HCT116 (cell line): ENCODE data around the gene OR10G6. TPM values are rescaled to one million over a fixed set of nuclear protein-coding genes. Genes with fewer than 3 reads are reported as not detected.
"Not testable (repeated sequence)": the region's sequence is repeated elsewhere in the genome, so short reads cannot be mapped to it uniquely, and the experiment has no call there.

Source experiments
- ATAC-seq: fragments of 200-7000 bp; cut with Tn5 transposase; 2 replicates; pipeline ENCODE4 v1.9.1; 2020; ENCODE audit warnings: mild to moderate bottlenecking, moderate library complexity
- BruUV-seq: library from RNA; stranded (reverse); fragments of 400-500 nt; replicated peaks from 2 replicates; lab custom pipeline; 2021; lab: Mats Ljungman, UMichigan
- CTCF ChIA-PET: fragments of 300-600 bp; sonication (Branson Sonifier 250); formaldehyde crosslinking; loops from one replicate; lab custom pipeline; 2021; ENCODE audit warnings: antibody characterized with exemption; lab: Charles Lee
- POLR2A ChIA-PET: fragments of 300-600, 350-600 bp; sonication (Branson Sonifier 250); formaldehyde crosslinking; loops from one replicate; lab custom pipeline; 2021; ENCODE audit warnings: antibody characterized with exemption; lab: Charles Lee
- RAD21 ChIA-PET, 2 experiments: fragments of 300-600 bp; sonication (Branson Sonifier 250); formaldehyde crosslinking; loops; one replicate each; lab custom pipeline; 2023; ENCODE audit warnings: low total read pairs in 2 of 2; ENCODE audit not compliant: uncharacterized antibody in 2 of 2, unreplicated experiment in 2 of 2, low non-redundant PET in 1 of 2; lab: Charles Lee
- DNase-seq: peaks from one replicate; pipeline ENCODE4 v3.0.0-alpha.2; 2010; ENCODE audit warnings: low read depth, low spot score
- H2AFZ ChIP-seq: fragments of 200-600 bp; shearing (Covaris generic), sonication (generic); 2 replicates; pipeline ENCODE4 v1.6.1; 2017; ENCODE audit warnings: low read depth, mixed run types, mixed read lengths, antibody characterized with exemption, low read length; ENCODE audit not compliant: poor library complexity, severe bottlenecking
- H3K27ac ChIP-seq: 2 replicates; pipeline ENCODE4 v1.5.1; 2012; ENCODE audit warnings: low read depth, low read length
- H3K27me3 ChIP-seq: fragments of 200-600 bp; sonication (generic); 2 replicates; pipeline ENCODE4 v1.6.1; 2016; ENCODE audit warnings: mixed run types, low read length, mixed read lengths; ENCODE audit not compliant: insufficient read depth
- H3K36me3 ChIP-seq, 2 experiments: fragments of 200-500 bp in 1 of 2; fragments of 200-600 bp in 1 of 2; sonication (Bioruptor generic) in 1 of 2; sonication (generic) in 1 of 2; 2 replicates each; pipeline versions ENCODE4 v1.5.1 to v1.6.1; 2014 to 2016; ENCODE audit warnings: low read length in 2 of 2, inconsistent platforms in 1 of 2, mixed read lengths in 1 of 2, mixed run types in 1 of 2; ENCODE audit not compliant: insufficient read depth in 2 of 2, control insufficient read depth in 1 of 2
- H3K4me1 ChIP-seq, 2 experiments: fragments of 200-600 bp in 1 of 2; sonication (generic) in 1 of 2; 2 replicates each; pipeline versions ENCODE4 v1.5.1 to v1.6.1; 2012 to 2017; ENCODE audit warnings: low read length in 2 of 2, inconsistent platforms in 1 of 2, mild to moderate bottlenecking in 1 of 2, mixed read lengths in 1 of 2, mixed run types in 1 of 2, moderate library complexity in 1 of 2; ENCODE audit not compliant: insufficient read depth in 2 of 2, control insufficient read depth in 1 of 2
- H3K4me2 ChIP-seq: fragments of 200-600 bp; sonication (generic); 2 replicates; pipeline ENCODE4 v1.6.1; 2017; ENCODE audit warnings: mixed run types, low read length, mixed read lengths
- H3K4me3 ChIP-seq, 2 experiments: fragments of 200-600 bp in 1 of 2; sonication (generic) in 1 of 2; replicated peaks in 1 of 2; 2 replicates each; pipeline ENCODE4 v1.5.1; 2011 to 2016; ENCODE audit warnings: low read length in 2 of 2, control low read depth in 1 of 2, low read depth in 1 of 2, mild to moderate bottlenecking in 1 of 2, mixed read lengths in 1 of 2, mixed run types in 1 of 2
- H3K79me2 ChIP-seq: fragments of 200-600 bp; sonication (generic); 2 replicates; pipeline ENCODE4 v1.6.1; 2017; ENCODE audit warnings: mild to moderate bottlenecking, mixed run types, low read length, moderate library complexity, mixed read lengths; ENCODE audit not compliant: insufficient read depth
- H3K9ac ChIP-seq: fragments of 200-600 bp; sonication (generic); 2 replicates; pipeline ENCODE4 v1.6.1; 2016; ENCODE audit warnings: low read length, mixed read lengths
- H3K9me2 ChIP-seq: fragments of 200-600 bp; sonication (generic), shearing (Covaris generic); 2 replicates; pipeline ENCODE4 v1.6.1; 2017; ENCODE audit warnings: mixed run types, mild to moderate bottlenecking, moderate library complexity; ENCODE audit not compliant: insufficient read depth
- H3K9me3 ChIP-seq, 2 experiments: fragments of 200-500 bp in 1 of 2; fragments of 200-600 bp in 1 of 2; sonication (Bioruptor generic) in 1 of 2; sonication (generic) in 1 of 2; 2 replicates each; pipeline ENCODE4 v1.6.1; 2014 to 2017; ENCODE audit warnings: low read length in 2 of 2, mixed read lengths in 2 of 2, inconsistent platforms in 1 of 2, low read depth in 1 of 2, mild to moderate bottlenecking in 1 of 2, mixed run types in 1 of 2, moderate library complexity in 1 of 2; ENCODE audit not compliant: control insufficient read depth in 1 of 2, insufficient read depth in 1 of 2
- H4K20me1 ChIP-seq: fragments of 200-600 bp; sonication (generic), shearing (Covaris generic); 2 replicates; pipeline ENCODE4 v1.6.1; 2017; ENCODE audit warnings: mixed run types, mild to moderate bottlenecking, moderate library complexity; ENCODE audit not compliant: insufficient read depth
- EGR1 ChIP-seq: IDR thresholded peaks from 2 replicates; pipeline ENCODE4 v1.6.1; 2012; ENCODE audit warnings: low read depth
- ELF1 ChIP-seq: IDR thresholded peaks from 2 replicates; pipeline ENCODE4 v1.6.1; 2012; ENCODE audit warnings: low read depth, borderline replicate concordance
- EZH2 ChIP-seq: fragments of 200-600 bp; sonication (generic); IDR thresholded peaks from 2 replicates; pipeline ENCODE4 v1.6.1; 2017; ENCODE audit warnings: antibody characterized with exemption, mixed run types
- EZH2phosphoT487 ChIP-seq: fragments of 200-600 bp; IDR thresholded peaks from 2 replicates; pipeline ENCODE4 v1.6.1; 2018; ENCODE audit warnings: antibody characterized with exemption, borderline replicate concordance
- FOSL1 ChIP-seq: IDR thresholded peaks from 2 replicates; pipeline ENCODE4 v1.6.1; 2012; ENCODE audit warnings: low read depth
- JUND ChIP-seq: IDR thresholded peaks from 2 replicates; pipeline ENCODE4 v1.6.1; 2012
- SIN3A ChIP-seq: IDR thresholded peaks from 2 replicates; pipeline ENCODE4 v1.6.1; 2012; ENCODE audit warnings: low read depth
- TCF7L2 ChIP-seq: IDR thresholded peaks from 2 replicates; pipeline ENCODE4 v1.7.0; 2011; ENCODE audit warnings: borderline replicate concordance, inconsistent platforms; ENCODE audit not compliant: insufficient read depth, insufficient read length; ENCODE audit errors: extremely low read depth
- ZFX ChIP-seq: fragments of 450-650 bp; IDR thresholded peaks from 2 replicates; pipeline ENCODE4 v1.6.1; 2017
- ZNF274 ChIP-seq: fragments of 200-500 bp; sonication (Bioruptor generic); IDR thresholded peaks from 2 replicates; pipeline ENCODE4 v1.6.1; 2014; ENCODE audit warnings: mild to moderate bottlenecking, low read depth, low read length, inconsistent platforms
- intact Hi-C: fragments of 100-400 bp; cut with micrococcal nuclease; formaldehyde crosslinking; loops from 2 replicates; pipeline ENCODE4 v1.10.0; 2022
- total RNA-seq: library from RNA; stranded (reverse); gene quantifications from one replicate; pipeline ENCODE4 v1.2.1, GENCODE V29; 2021; ENCODE audit not compliant: unreplicated experiment
- TF ChIP-seq, protein P1 (sequence below), 3 experiments: fragments of 200-600 bp in 1 of 3; sonication (generic) in 1 of 3; IDR thresholded peaks in 2 of 3; conservative IDR thresholded peaks in 1 of 3; 2 replicates each; pipeline ENCODE4 v1.5.1; 2012 to 2017; ENCODE audit warnings: low read depth in 2 of 3, low read length in 2 of 3, antibody characterized with exemption in 1 of 3, borderline replicate concordance in 1 of 3, control low read depth in 1 of 3, mild to moderate bottlenecking in 1 of 3, mixed read lengths in 1 of 3, mixed run types in 1 of 3, moderate library complexity in 1 of 3; ENCODE audit not compliant: insufficient read depth in 1 of 3
- TF ChIP-seq, protein P2 (sequence below): IDR thresholded peaks from 2 replicates; pipeline ENCODE4 v1.6.1; 2012; ENCODE audit warnings: low read depth
- TF ChIP-seq, protein P3 (sequence below): IDR thresholded peaks from 2 replicates; pipeline ENCODE4 v1.6.1; 2011; ENCODE audit warnings: mild to moderate bottlenecking, low read length, moderate library complexity; ENCODE audit not compliant: insufficient replicate concordance; ENCODE audit errors: extremely low read depth

OR10G6 gene
- total RNA-seq, 1 experiment from 2014 or later, result not detected

DNA sequence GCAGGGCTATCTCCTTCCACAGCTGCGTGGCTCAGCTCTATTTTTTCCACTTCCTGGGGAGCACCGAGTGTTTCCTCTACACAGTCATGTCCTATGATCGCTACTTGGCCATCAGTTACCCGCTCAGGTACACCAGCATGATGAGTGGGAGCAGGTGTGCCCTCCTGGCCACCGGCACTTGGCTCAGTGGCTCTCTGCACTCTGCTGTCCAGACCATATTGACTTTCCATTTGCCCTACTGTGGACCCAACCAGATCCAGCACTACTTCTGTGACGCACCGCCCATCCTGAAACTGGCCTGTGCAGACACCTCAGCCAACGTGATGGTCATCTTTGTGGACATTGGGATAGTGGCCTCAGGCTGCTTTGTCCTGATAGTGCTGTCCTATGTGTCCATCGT, 20.9 kb upstream of the OR10G6 start:
- BruUV-seq, H3K9me2 ChIP-seq, H3K4me2 ChIP-seq, POLR2A ChIA-PET, H3K9me3 ChIP-seq, DNase-seq, CTCF ChIA-PET, RAD21 ChIA-PET, H2AFZ ChIP-seq, H3K9ac ChIP-seq, H4K20me1 ChIP-seq, ATAC-seq, H3K4me1 ChIP-seq, intact Hi-C loops, H3K4me3 ChIP-seq, H3K79me2 ChIP-seq, H3K36me3 ChIP-seq, H3K27ac ChIP-seq: not testable (repeated sequence)
- peaks cover 19% of the 10 kb centered on the region for H3K27me3 ChIP-seq

DNA sequence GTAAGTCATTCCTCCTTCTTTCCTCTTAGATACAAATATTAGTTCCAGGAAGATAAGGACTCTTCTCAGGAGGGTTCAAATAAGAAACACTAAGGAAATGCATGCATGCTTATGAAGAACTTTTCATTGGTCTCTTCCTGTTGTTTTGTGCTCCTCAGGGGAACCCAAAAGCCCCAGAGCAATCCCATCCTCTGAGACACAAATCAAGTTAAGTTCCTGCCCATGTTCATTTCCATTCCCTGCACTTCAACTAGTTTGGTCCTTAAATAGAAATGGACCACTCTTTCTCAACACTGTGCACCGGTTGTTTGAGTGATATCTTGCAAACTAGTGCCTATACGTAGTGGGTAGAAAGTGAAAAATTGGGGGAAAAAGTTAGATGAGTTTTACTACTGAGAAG, 17.7 kb upstream of the OR10G6 start, which contains the start of gene OR10G4:
Gene OR10G4 (plus strand): TSS at position 301 of the 400 bp plus-strand sequence. CDS start 2,578 bp downstream, outside the sequence.
- CTCF ChIA-PET, result no interaction called here
- Histone ChIP-seq H3K9me3 (no peaks in the 10 kb centered on the region), H3K27ac (no peak within 1 kb of the TSS), H3K4me1 (no peaks in the 10 kb centered on the region), H3K79me2 (no peaks in the 10 kb centered on the region), H3K4me2 (no peak within 1 kb of the TSS), H4K20me1 (no peaks in the 10 kb centered on the region; the same call in 1 of the 2 replicates), H3K4me3 (no peak within 1 kb of the TSS), H3K36me3 (no peaks in the 10 kb centered on the region; a peak in 1 of 4 replicates), H3K9me2 (no peaks in the 10 kb centered on the region), H3K9ac (no peak within 1 kb of the TSS), H2AFZ (no peak within 1 kb of the TSS), H3K27me3 (peaks cover 19% of the 10 kb centered on the region)
- DNase-seq (no peak), ATAC-seq (no peak)
- RAD21 ChIA-PET, result no interaction called here
- POLR2A ChIA-PET, result no interaction called here
- intact Hi-C loops, result no loop called here
- no TSS peak for BruUV-seq
- TF ChIP-seq, protein P1, sequence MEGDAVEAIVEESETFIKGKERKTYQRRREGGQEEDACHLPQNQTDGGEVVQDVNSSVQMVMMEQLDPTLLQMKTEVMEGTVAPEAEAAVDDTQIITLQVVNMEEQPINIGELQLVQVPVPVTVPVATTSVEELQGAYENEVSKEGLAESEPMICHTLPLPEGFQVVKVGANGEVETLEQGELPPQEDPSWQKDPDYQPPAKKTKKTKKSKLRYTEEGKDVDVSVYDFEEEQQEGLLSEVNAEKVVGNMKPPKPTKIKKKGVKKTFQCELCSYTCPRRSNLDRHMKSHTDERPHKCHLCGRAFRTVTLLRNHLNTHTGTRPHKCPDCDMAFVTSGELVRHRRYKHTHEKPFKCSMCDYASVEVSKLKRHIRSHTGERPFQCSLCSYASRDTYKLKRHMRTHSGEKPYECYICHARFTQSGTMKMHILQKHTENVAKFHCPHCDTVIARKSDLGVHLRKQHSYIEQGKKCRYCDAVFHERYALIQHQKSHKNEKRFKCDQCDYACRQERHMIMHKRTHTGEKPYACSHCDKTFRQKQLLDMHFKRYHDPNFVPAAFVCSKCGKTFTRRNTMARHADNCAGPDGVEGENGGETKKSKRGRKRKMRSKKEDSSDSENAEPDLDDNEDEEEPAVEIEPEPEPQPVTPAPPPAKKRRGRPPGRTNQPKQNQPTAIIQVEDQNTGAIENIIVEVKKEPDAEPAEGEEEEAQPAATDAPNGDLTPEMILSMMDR (IDR thresholded peaks at IDR 0.05 in 2 of 3, conservative IDR thresholded peaks at IDR 0.05 in 1 of 3; ENCODE audit: borderline replicate concordance in 1 of 3, insufficient read depth in 1 of 3, low read depth in 2 of 3, low read length in 2 of 3), result no peak
- TF ChIP-seq ZNF274 (no peak), EZH2 (no peak), JUND (no peak), FOSL1 (no peak), ZFX (no peak), TCF7L2 (no peak), EZH2phosphoT487 (no peak), SIN3A (no peak), EGR1 (no peak), ELF1 (no peak)
- TF ChIP-seq, protein P2, sequence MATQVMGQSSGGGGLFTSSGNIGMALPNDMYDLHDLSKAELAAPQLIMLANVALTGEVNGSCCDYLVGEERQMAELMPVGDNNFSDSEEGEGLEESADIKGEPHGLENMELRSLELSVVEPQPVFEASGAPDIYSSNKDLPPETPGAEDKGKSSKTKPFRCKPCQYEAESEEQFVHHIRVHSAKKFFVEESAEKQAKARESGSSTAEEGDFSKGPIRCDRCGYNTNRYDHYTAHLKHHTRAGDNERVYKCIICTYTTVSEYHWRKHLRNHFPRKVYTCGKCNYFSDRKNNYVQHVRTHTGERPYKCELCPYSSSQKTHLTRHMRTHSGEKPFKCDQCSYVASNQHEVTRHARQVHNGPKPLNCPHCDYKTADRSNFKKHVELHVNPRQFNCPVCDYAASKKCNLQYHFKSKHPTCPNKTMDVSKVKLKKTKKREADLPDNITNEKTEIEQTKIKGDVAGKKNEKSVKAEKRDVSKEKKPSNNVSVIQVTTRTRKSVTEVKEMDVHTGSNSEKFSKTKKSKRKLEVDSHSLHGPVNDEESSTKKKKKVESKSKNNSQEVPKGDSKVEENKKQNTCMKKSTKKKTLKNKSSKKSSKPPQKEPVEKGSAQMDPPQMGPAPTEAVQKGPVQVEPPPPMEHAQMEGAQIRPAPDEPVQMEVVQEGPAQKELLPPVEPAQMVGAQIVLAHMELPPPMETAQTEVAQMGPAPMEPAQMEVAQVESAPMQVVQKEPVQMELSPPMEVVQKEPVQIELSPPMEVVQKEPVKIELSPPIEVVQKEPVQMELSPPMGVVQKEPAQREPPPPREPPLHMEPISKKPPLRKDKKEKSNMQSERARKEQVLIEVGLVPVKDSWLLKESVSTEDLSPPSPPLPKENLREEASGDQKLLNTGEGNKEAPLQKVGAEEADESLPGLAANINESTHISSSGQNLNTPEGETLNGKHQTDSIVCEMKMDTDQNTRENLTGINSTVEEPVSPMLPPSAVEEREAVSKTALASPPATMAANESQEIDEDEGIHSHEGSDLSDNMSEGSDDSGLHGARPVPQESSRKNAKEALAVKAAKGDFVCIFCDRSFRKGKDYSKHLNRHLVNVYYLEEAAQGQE, result no peak
- TF ChIP-seq, protein P3, sequence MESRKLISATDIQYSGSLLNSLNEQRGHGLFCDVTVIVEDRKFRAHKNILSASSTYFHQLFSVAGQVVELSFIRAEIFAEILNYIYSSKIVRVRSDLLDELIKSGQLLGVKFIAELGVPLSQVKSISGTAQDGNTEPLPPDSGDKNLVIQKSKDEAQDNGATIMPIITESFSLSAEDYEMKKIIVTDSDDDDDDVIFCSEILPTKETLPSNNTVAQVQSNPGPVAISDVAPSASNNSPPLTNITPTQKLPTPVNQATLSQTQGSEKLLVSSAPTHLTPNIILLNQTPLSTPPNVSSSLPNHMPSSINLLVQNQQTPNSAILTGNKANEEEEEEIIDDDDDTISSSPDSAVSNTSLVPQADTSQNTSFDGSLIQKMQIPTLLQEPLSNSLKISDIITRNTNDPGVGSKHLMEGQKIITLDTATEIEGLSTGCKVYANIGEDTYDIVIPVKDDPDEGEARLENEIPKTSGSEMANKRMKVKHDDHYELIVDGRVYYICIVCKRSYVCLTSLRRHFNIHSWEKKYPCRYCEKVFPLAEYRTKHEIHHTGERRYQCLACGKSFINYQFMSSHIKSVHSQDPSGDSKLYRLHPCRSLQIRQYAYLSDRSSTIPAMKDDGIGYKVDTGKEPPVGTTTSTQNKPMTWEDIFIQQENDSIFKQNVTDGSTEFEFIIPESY, result no peak
